A172 (cell line): ENCODE measurements around the gene MYOG. TPM values are rescaled to one million over a fixed set of nuclear protein-coding genes. Genes with fewer than 3 reads are reported as not detected.

Source experiments
- DNase-seq: peaks from one replicate; pipeline ENCODE4 v3.0.0-alpha.2; 2015; ENCODE audit warnings: low spot score
- total RNA-seq: library from RNA; depleted of rRNA; stranded (reverse); fragments of >200 nt; shearing (Covaris generic); gene quantifications from 2 replicates; pipeline ENCODE4 v1.2.3, GENCODE V29; 2014; rRNA removed

The MYOG gene
- not detected in 2 replicates for total RNA-seq

GRCh38 chr1:203085528-203086406, at the start of gene MYOG:
TSS of gene MYOG (minus strand) at chr1:203086012. CDS start at chr1:203085961, 51 bp downstream.
- no peak for DNase-seq

GRCh38 chr1:203133970-203134725, 48.3 kb upstream of the MYOG start:
- DNase-seq, result no peak

GRCh38 chr1:203131548-203132200, 45.9 kb upstream of the MYOG start:
- no peak for DNase-seq

- no peak for DNase-seq
Observed at GRCh38 chr1:203130358-203130985, 44.7 kb upstream of the MYOG start.

GRCh38 chr1:203129501-203130231, 43.9 kb upstream of the MYOG start:
- no peak for DNase-seq

- no peak for DNase-seq
Observed at GRCh38 chr1:203128716-203129500, 43.1 kb upstream of the MYOG start.

GRCh38 chr1:203128431-203128715, 42.6 kb upstream of the MYOG start:
- DNase-seq, result no peak

- DNase-seq, result peak; percentile 70
Observed at GRCh38 chr1:203127666-203128430, 42.0 kb upstream of the MYOG start, which contains the start of gene ADORA1. TSS of gene ADORA1 (plus strand) at chr1:203127726. CDS start at chr1:203128842, 1,116 bp downstream.

- peak; percentile 52 for DNase-seq
Observed at GRCh38 chr1:203126866-203127665, 41.3 kb upstream of the MYOG start.

GRCh38 chr1:203126151-203126865, 40.5 kb upstream of the MYOG start:
- DNase-seq, result peak; percentile 57

- DNase-seq, result peak; percentile 78
Observed at GRCh38 chr1:203124546-203125317, 38.9 kb upstream of the MYOG start.

GRCh38 chr1:203124011-203124410, 38.2 kb upstream of the MYOG start:
- DNase-seq, result no peak

GRCh38 chr1:203122159-203122558, 36.3 kb upstream of the MYOG start:
- DNase-seq, result no peak

GRCh38 chr1:203121186-203122015, 35.6 kb upstream of the MYOG start:
- no peak for DNase-seq

GRCh38 chr1:203120325-203121153, 34.7 kb upstream of the MYOG start:
- DNase-seq, result no peak
